Endothelial cell of umbilical vein (primary cell): ENCODE measurements around the gene TBC1D9. TPM values are rescaled to one million over a fixed set of nuclear protein-coding genes. Genes with fewer than 3 reads are reported as not detected.

ENCODE experiments used
- BruUV-seq: library from RNA; stranded (reverse); fragments of 400-500 nt; replicated peaks from 2 replicates; lab custom pipeline; 2021; lab: Mats Ljungman, UMichigan
- CTCF ChIA-PET: fragments of 300-600, 350-600 bp; sonication (Branson Sonifier 250); formaldehyde crosslinking; loops from one replicate; lab custom pipeline; 2021; ENCODE audit warnings: antibody characterized with exemption, inconsistent platforms; lab: Charles Lee
- POLR2A ChIA-PET: fragments of 300-600, 350-600 bp; sonication (Branson Sonifier 250); formaldehyde crosslinking; loops from one replicate; lab custom pipeline; 2021; ENCODE audit warnings: antibody characterized with exemption, inconsistent platforms; lab: Charles Lee
- DNase-seq: peaks from one replicate; pipeline ENCODE4 v3.0.0-alpha.2; 2011; ENCODE audit warnings: low read depth, low spot score
- FAIRE-seq: peaks from 2 replicates; lab custom pipeline; 2011; peaks lifted over from hg19 to GRCh38; lab: Jason Lieb, UNC
- H2AFZ ChIP-seq: 2 replicates; pipeline ENCODE4 v1.6.0; 2012; ENCODE audit warnings: low read depth, low read length, control low read depth, inconsistent platforms
- H3K27ac ChIP-seq: 2 replicates; pipeline ENCODE4 v1.5.1; 2011; ENCODE audit warnings: low read depth, mild to moderate bottlenecking, control low read depth, low read length, moderate library complexity; ENCODE audit not compliant: insufficient read depth
- H3K27me3 ChIP-seq, 2 experiments: 2 replicates each; pipeline versions ENCODE4 v1.6.0 to v1.6.1; 2011; ENCODE audit warnings: low read length in 2 of 2, mixed read lengths in 1 of 2; ENCODE audit not compliant: control insufficient read depth in 2 of 2, insufficient read depth in 2 of 2
- H3K36me3 ChIP-seq, 2 experiments: 2 replicates in 1 of 2; 3 replicates in 1 of 2; pipeline ENCODE4 v1.5.1; 2011; ENCODE audit warnings: low read length in 2 of 2, mild to moderate bottlenecking in 1 of 2, moderate library complexity in 1 of 2; ENCODE audit not compliant: control insufficient read depth in 2 of 2, insufficient read depth in 2 of 2; ENCODE audit errors: extremely low read depth in 1 of 2
- H3K4me1 ChIP-seq: 3 replicates; pipeline ENCODE4 v1.5.1; 2011; ENCODE audit warnings: mild to moderate bottlenecking, low read length; ENCODE audit not compliant: control insufficient read depth, insufficient read depth; ENCODE audit errors: extremely low read depth
- H3K4me2 ChIP-seq: 2 replicates; pipeline ENCODE4 v1.6.1; 2011; ENCODE audit warnings: low read length, control low read depth, mixed read lengths; ENCODE audit not compliant: insufficient read depth
- H3K4me3 ChIP-seq, 3 experiments: fragments of 200-600 bp in 1 of 3; sonication (generic), shearing (Covaris generic) in 1 of 3; replicated peaks in 1 of 3; 2 replicates each; pipeline ENCODE4 v1.5.1; 2011 to 2016; ENCODE audit warnings: control low read depth in 3 of 3, low read length in 3 of 3, mild to moderate bottlenecking in 2 of 3, inconsistent platforms in 1 of 3, low read depth in 1 of 3, moderate library complexity in 1 of 3; ENCODE audit not compliant: insufficient read depth in 1 of 3
- H3K79me2 ChIP-seq: 2 replicates; pipeline ENCODE4 v1.6.0; 2012; ENCODE audit warnings: low read length, inconsistent platforms; ENCODE audit not compliant: control insufficient read depth, insufficient read depth
- H3K9ac ChIP-seq: replicated peaks from 2 replicates; pipeline ENCODE3; 2011; ENCODE audit warnings: low read length, control low read depth; ENCODE audit not compliant: insufficient read depth; ENCODE audit errors: extremely low read depth
- H3K9me1 ChIP-seq: replicated peaks from 3 replicates; pipeline ENCODE4 v1.6.0; 2011; ENCODE audit warnings: mild to moderate bottlenecking, low read length; ENCODE audit not compliant: control insufficient read depth, insufficient read depth; ENCODE audit errors: extremely low read depth
- H3K9me3 ChIP-seq: replicated peaks from 2 replicates; pipeline ENCODE4 v1.5.1; 2012; ENCODE audit warnings: low read length, inconsistent platforms; ENCODE audit not compliant: control insufficient read depth, insufficient read depth
- H4K20me1 ChIP-seq: replicated peaks from 2 replicates; pipeline ENCODE3; 2011; ENCODE audit warnings: mild to moderate bottlenecking, low read length; ENCODE audit not compliant: control insufficient read depth, insufficient read depth; ENCODE audit errors: extremely low read depth
- EZH2 ChIP-seq: IDR thresholded peaks from 2 replicates; pipeline ENCODE4 v1.6.1; 2012; ENCODE audit warnings: borderline replicate concordance, low read depth, mild to moderate bottlenecking, moderate library complexity, low read length, inconsistent platforms; ENCODE audit not compliant: severe bottlenecking
- FOS ChIP-seq: IDR thresholded peaks from 2 replicates; pipeline ENCODE4 v1.6.1; 2011; ENCODE audit warnings: mild to moderate bottlenecking, low read length, moderate library complexity, borderline replicate concordance; ENCODE audit not compliant: insufficient read depth
- GATA2 ChIP-seq: IDR thresholded peaks from 2 replicates; pipeline ENCODE4 v1.7.0; 2011; ENCODE audit warnings: low read depth, mild to moderate bottlenecking, moderate library complexity, mixed read lengths, low read length; ENCODE audit not compliant: insufficient read length, insufficient read depth
- JUN ChIP-seq: IDR thresholded peaks from 2 replicates; pipeline ENCODE4 v1.6.1; 2011; ENCODE audit warnings: borderline replicate concordance, low read depth; ENCODE audit not compliant: insufficient read length, insufficient read depth
- MYC ChIP-seq: IDR thresholded peaks from one replicate; pipeline ENCODE4 v1.6.1; 2011; ENCODE audit warnings: mild to moderate bottlenecking, low read depth, low read length
- POLR2A ChIP-seq: IDR thresholded peaks from 2 replicates; pipeline ENCODE4 v1.6.1; 2012; ENCODE audit warnings: low read depth, mild to moderate bottlenecking, control low read depth, low read length
- dilution Hi-C: fragments of 300-500 bp; cut with MboI; formaldehyde crosslinking; loops from one replicate; pipeline ENCODE4 v1.15.0; 2019; ENCODE audit warnings: low sequenced_read_pairs; ENCODE audit not compliant: extremely low pct_ligation_motif_present
- intact Hi-C: fragments of 100-400 bp; cut with micrococcal nuclease; formaldehyde crosslinking; loops from one replicate; pipeline ENCODE4 v1.10.0; 2022
- polyA plus RNA-seq, 4 experiments: library from polyadenylated mRNA; depleted of rRNA in 3 of 4; stranded (reverse) in 3 of 4; unstranded in 1 of 4; fragments of >200 nt; gene quantifications; 2 replicates each; pipeline versions ENCODE4 v1.2.1 to v1.2.3, GENCODE V29; 2011 to 2012; ENCODE audit warnings: missing spikeins in 1 of 4
- total RNA-seq: library from RNA; stranded (reverse); gene quantifications from 2 replicates; pipeline ENCODE4 v1.2.3, GENCODE V29; 2021
- TF ChIP-seq, protein P1 (sequence below), 2 donors: IDR thresholded peaks; 1 replicate in 1 of 2; 2 replicates in 1 of 2; pipeline ENCODE4 v1.5.1; 2011; ENCODE audit warnings: low read length in 2 of 2, mild to moderate bottlenecking in 2 of 2, moderate library complexity in 2 of 2, control low read depth in 1 of 2, inconsistent platforms in 1 of 2, low read depth in 1 of 2; ENCODE audit not compliant: insufficient read depth in 1 of 2; ENCODE audit errors: extremely low read depth in 1 of 2
- TF ChIP-seq, protein P2 (sequence below): IDR thresholded peaks from 2 replicates; pipeline ENCODE4 v1.6.1; 2011; ENCODE audit not compliant: insufficient read depth, insufficient read length

TBC1D9 gene
- total and polyA plus RNA-seq, 2 donors (not counting 3 experiments of a cell fraction or from before 2014, with no cell fraction given), result 21.7 to 45.3 TPM

DNA sequence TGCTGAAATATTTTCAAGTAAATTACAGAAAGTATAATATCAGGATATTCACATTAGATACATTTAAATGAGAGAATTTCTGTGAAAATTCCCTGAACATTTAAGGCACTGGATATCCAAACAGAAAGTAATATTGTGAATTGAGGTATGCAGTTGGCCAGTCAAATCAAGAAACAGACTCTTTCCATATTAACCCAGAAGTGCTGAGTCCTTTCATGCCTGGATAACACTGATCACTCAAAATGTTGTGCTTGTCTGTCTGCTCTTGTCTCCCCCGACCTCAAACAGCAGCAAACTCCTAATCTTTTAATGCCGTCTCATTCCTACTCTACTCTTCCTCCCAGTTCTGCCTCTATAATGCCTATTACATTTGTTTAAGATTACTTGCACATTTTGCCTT is 51.2 kb downstream of the TBC1D9 start:
- BruUV-seq, result no TSS peak
- Histone ChIP-seq H3K9me3 (no peaks in the 10 kb centered on the region), H3K27me3 (no peaks in the 10 kb centered on the region), H3K36me3 (peaks cover 3 to 6% of the 10 kb centered on the region in 2 experiments), H3K79me2 (peaks cover 13% of the 10 kb centered on the region), H2AFZ (no peak overlapping the region), H3K4me2 (no peak overlapping the region), H3K27ac (no peak overlapping the region), H3K9ac (no peak overlapping the region), H3K9me1 (no peaks in the 10 kb centered on the region), H3K4me3 (no peak overlapping the region), H3K4me1 (peaks cover 26% of the 10 kb centered on the region), H4K20me1 (no peaks in the 10 kb centered on the region)
- DNase-seq (no peak), FAIRE-seq (no peak)
- ChIA-PET CTCF (no interaction called here), POLR2A (no interaction called here)
- intact Hi-C loops (no loop called here), dilution Hi-C loops (no loop called here)
- TF ChIP-seq GATA2, result no peak
- TF ChIP-seq, protein P1, sequence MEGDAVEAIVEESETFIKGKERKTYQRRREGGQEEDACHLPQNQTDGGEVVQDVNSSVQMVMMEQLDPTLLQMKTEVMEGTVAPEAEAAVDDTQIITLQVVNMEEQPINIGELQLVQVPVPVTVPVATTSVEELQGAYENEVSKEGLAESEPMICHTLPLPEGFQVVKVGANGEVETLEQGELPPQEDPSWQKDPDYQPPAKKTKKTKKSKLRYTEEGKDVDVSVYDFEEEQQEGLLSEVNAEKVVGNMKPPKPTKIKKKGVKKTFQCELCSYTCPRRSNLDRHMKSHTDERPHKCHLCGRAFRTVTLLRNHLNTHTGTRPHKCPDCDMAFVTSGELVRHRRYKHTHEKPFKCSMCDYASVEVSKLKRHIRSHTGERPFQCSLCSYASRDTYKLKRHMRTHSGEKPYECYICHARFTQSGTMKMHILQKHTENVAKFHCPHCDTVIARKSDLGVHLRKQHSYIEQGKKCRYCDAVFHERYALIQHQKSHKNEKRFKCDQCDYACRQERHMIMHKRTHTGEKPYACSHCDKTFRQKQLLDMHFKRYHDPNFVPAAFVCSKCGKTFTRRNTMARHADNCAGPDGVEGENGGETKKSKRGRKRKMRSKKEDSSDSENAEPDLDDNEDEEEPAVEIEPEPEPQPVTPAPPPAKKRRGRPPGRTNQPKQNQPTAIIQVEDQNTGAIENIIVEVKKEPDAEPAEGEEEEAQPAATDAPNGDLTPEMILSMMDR (IDR thresholded peaks at IDR 0.05; ENCODE audit: extremely low read depth in 1 of 2, insufficient read depth in 1 of 2, low read depth in 1 of 2, low read length in 2 of 2), result no peak
- TF ChIP-seq POLR2A, result no peak
- TF ChIP-seq, protein P2, sequence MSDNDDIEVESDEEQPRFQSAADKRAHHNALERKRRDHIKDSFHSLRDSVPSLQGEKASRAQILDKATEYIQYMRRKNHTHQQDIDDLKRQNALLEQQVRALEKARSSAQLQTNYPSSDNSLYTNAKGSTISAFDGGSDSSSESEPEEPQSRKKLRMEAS, result no peak
- no peak for TF ChIP-seq MYC
- no peak for TF ChIP-seq JUN
- TF ChIP-seq EZH2, result no peak
- TF ChIP-seq FOS, result no peak
